GM03348 (cell line): Measurements from ENCODE around the gene SNX20.

Source experiments
- DNase-seq: peaks from one replicate; pipeline ENCODE4 v3.0.0; 2012; ENCODE audit warnings: low spot score

Gene SNX20

DNA sequence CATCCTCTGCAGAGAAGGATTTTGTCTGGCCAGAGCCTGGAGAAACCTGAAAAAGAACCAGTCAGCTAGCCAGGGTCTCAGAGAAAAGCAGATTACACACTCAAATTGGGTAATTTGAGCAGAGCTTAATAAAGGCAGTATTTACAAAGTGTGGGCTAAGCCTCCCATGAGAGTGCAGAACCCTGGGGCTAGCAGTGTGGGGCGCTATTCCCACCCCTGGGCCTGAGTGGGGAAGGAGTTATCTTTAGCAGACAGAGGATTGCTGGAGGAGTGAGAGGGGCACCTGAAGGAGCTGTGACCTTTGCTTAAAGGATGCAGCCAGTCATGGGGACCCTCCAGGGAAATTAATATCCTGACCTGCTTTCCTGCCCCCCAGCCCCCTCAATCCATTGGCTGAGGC lies 46.2 kb downstream of the SNX20 start:
- no peak for DNase-seq

- no peak for DNase-seq
These were observed 47.0 kb downstream of the SNX20 start for GRCh38 chr16:50634090-50634489.

DNA sequence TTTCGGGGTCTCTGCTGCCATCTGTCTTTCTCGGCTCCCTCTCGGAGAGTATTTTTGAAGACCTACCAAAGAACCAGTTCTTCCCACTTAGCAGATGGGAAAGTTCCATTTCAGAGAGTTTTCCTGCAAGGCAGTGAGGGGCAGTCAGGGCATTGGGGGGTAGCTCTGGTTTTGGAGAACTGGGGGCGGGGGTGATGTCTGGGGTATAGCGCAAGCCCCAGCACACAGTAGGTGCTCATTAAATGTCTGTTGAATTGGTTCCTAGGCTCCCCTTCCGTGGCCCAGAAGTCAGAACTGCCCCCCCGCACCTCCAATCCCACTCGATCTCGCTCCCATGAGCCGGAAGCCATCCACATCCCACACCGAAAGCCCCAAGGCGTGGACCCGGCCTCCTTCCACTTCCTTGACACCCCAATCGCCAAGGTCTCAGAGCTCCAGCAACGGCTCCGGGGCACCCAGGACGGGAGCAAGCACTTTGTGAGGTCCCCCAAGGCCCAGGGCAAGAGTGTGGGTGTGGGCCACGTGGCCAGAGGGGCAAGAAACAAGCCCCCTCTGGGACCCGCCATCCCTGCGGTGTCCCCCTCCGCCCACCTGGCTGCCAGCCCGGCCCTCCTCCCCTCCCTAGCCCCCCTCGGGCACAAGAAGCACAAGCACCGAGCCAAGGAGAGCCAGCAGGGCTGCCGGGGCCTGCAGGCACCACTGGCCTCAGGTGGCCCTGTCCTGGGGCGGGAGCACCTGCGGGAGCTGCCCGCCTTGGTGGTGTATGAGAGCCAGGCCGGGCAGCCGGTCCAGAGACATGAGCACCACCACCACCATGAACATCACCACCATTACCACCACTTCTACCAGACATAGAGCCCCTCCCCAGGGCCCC lies 47.9 kb downstream of the SNX20 start:
- DNase-seq, result no peak

GRCh38 chr16:50631985-50632576 lies 49.0 kb downstream of the SNX20 start:
- DNase-seq, result no peak

DNA sequence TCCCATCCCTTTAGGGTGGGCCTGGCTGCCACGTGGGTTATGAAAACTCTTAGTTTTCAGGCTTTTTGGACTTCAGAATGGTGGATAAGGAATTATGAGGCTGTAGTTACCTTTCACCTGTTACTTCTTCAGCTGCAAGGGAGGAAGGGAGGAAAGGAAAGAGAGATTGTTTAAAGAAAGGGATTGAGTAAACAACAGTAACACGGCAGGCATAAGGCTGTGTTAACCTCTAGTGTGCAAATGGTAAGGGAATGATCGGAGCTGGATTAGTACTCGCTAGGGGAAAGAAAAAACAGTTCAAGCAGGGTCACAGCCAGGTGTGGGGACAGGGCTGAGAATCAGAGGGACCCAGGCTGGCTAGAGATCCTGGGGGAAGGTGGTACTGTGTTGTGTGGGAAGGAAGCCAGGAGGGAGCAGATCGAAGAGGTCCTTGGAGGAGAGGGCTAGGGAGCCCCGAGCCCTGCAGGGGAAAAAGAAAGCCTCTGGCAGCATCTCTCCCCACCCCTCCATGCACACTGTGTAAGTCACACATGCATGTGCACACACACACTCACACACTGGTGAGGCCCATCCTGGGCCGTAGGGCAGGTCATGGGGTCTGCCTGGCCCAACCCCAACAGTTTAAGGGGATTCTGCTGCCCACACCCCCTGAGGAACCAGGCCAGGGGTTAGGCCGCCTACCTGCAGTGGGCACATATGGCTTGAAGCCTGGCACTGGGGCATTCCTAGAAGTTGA lies 49.7 kb downstream of the SNX20 start:
- no peak for DNase-seq

GRCh38 chr16:50630394-50631020 lies 50.6 kb downstream of the SNX20 start:
- DNase-seq, result no peak

- DNase-seq, result no peak
These were observed 51.8 kb downstream of the SNX20 start for GRCh38 chr16:50629334-50629733.

- DNase-seq, result no peak
These were observed 52.8 kb downstream of the SNX20 start for GRCh38 chr16:50628156-50628802.

- DNase-seq, result no peak
These were observed 53.7 kb downstream of the SNX20 start for GRCh38 chr16:50627419-50627818.

- DNase-seq, result no peak
These were observed 54.2 kb downstream of the SNX20 start for GRCh38 chr16:50626868-50627267.

DNA sequence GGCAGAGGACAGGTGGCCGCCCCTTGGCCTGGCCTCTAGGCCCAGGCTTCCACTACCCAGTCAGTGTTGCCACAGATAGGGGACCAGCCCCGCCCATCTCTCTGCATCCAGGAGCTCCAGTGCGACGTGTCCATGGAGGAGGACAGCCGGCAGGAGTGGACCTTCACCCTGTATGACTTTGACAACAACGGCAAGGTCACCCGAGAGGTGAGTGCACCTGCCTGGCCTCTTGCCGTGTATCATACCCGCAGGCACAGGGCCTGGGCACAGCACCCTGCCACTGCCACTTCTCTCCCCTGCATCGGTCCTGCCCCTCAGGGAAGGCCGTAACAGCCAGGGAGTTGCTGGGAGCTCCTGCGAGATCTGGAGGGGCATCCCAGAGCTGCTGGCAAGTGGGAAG lies 55.7 kb downstream of the SNX20 start:
- no peak for DNase-seq

DNA sequence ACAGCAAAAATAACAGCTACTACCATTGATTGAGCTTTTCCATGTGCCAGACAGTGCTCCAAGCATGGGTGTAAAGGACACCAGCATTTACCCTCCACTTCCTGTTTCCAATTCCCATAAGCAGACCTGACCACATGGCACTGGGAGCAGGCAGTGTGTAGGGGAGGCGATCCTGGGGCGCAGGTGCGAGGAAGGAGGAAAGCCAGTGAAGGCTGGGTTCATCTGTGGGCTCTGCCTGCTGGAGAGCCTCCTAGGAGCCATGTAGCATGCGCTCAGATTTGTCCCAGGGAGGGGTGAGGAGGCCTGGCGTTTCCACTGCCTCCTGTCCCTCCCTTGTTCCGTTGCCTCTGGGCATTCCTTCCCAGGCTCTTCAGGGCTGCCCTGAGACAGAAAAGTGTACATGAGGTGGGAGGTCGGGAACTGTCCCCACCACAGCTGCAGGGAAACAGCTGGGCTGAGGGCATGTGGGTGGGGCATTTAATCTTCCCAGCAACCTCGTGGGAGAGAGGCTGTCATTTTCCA lies 56.6 kb downstream of the SNX20 start:
- DNase-seq, result no peak

- DNase-seq, result no peak
These were observed 58.3 kb downstream of the SNX20 start for GRCh38 chr16:50622643-50623369.

DNA sequence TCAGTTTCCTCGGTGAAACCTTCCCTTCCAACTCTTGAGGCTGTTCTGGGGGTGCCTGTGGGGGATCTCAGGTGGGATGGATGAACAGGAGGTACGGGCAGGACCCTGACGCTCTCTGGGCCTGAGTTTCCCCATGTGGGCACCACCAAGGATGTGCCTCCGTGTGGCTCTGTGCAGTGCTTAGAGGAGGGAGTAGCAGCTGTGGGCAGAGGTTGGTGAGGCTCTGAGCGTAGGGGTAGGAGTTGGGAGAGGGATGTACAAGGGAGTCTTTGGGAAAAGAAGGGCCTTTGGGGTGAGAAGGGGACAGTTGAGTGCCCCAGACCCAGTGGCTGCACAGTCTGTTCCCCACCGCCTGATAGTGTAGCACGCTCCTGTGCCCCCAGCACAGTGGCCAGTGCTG lies 59.1 kb downstream of the SNX20 start:
- DNase-seq, result no peak
